Sigmoid colon (tissue), 7 donors: ENCODE results near the gene CARS1. TPM values are rescaled to one million over a fixed set of nuclear protein-coding genes. Genes with fewer than 3 reads are reported as not detected.

Experiments
- DNase-seq: peaks from one replicate; pipeline ENCODE4 v3.0.0-alpha.2; 2019
- H3K27ac ChIP-seq, 4 donors: fragments of 200-600 bp; sonication (generic); one replicate each; pipeline ENCODE4 v1.5.1; 2016 to 2019; ENCODE audit warnings: mild to moderate bottlenecking in 1 of 4
- H3K27me3 ChIP-seq, 3 donors: fragments of 200-600 bp; sonication (generic); one replicate each; pipeline ENCODE4 v1.5.1; 2019; ENCODE audit warnings: mild to moderate bottlenecking in 1 of 3
- H3K36me3 ChIP-seq, 4 donors: fragments of 200-600 bp; sonication (generic); one replicate each; pipeline ENCODE4 v1.5.1; 2016 to 2019
- H3K4me1 ChIP-seq, 4 donors: fragments of 200-600 bp; sonication (generic); one replicate each; pipeline ENCODE4 v1.5.1; 2017 to 2019
- H3K4me3 ChIP-seq, 4 donors: fragments of 200-600 bp; sonication (generic); one replicate each; pipeline ENCODE4 v1.5.1; 2017 to 2019; ENCODE audit warnings: mild to moderate bottlenecking in 2 of 4, moderate library complexity in 1 of 4
- H3K9me3 ChIP-seq, 4 donors: fragments of 200-600 bp in 3 of 4; sonication (generic) in 3 of 4; one replicate each; pipeline versions ENCODE4 v1.5.1 to v1.6.1; 2013 to 2019
- CTCF ChIP-seq, 4 experiments: fragments of 450-650 bp in 3 of 4; fragments of 200-600 bp in 1 of 4; IDR thresholded peaks; one replicate each; pipeline ENCODE4 v1.5.1; 2016 to 2019; ENCODE audit warnings: antibody characterized with exemption in 4 of 4, mild to moderate bottlenecking in 3 of 4, moderate library complexity in 2 of 4
- EP300 ChIP-seq, 4 donors: sonication (generic); formaldehyde crosslinking; IDR thresholded peaks; one replicate each; pipeline ENCODE4 v1.6.1; 2017; ENCODE audit warnings: antibody characterized with exemption in 4 of 4
- POLR2A ChIP-seq, 2 donors: fragments of 450-650 bp; IDR thresholded peaks; one replicate each; pipeline ENCODE4 v1.6.1; 2016; ENCODE audit warnings: antibody characterized with exemption in 2 of 2, mild to moderate bottlenecking in 2 of 2, moderate library complexity in 2 of 2
- POLR2AphosphoS5 ChIP-seq, 4 donors: sonication (generic); formaldehyde crosslinking; IDR thresholded peaks; one replicate each; pipeline ENCODE4 v1.6.1; 2017; ENCODE audit warnings: antibody characterized with exemption in 4 of 4
- WGBS, 2 donors: extraction: QIAGEN DNeasy Blood & Tissue Kit; methylation state at CpG; one replicate each; pipeline ENCODE4 v1.1.7; 2013; 5-methylcytosine and 5-hydroxymethylcytosine counted together
- intact Hi-C: fragments of 100-400 bp; cut with DNase I; formaldehyde crosslinking; loops from one replicate; pipeline ENCODE4 v1.15.1; 2023
- polyA plus RNA-seq, 3 donors: library from polyadenylated mRNA; stranded (reverse); fragments of 200-250 nt; gene quantifications; one replicate each; pipeline ENCODE4 v1.2.3, GENCODE V29; 2013
- total RNA-seq, 4 donors: library from RNA; depleted of rRNA; stranded (reverse); fragments of >200 nt; gene quantifications; one replicate each; pipeline ENCODE4 v1.1.0, GENCODE V29; 2016
- donor health status: healthy with polysubstance abuse.
- donor health status: Bipolar disorder and iron deficiency.
- donor health status: healthy.

The CARS1 gene
- total and polyA plus RNA-seq, 7 donors: 21.0 to 57.1 (median 35.9) TPM

- H3K4me1 ChIP-seq: peaks cover 0 to 9% (median 5%) of the 10 kb centered on the region in 4 donors
- no peaks in the 10 kb centered on the region for H3K27me3 ChIP-seq
- TF ChIP-seq CTCF (IDR thresholded peaks at IDR 0.05): no peak
- TF ChIP-seq POLR2A (IDR thresholded peaks at IDR 0.05): no peak
- no peak for TF ChIP-seq EP300 (IDR thresholded peaks at IDR 0.05)
- no peak for TF ChIP-seq POLR2AphosphoS5 (IDR thresholded peaks at IDR 0.05)
- no peak overlapping the region for H3K4me3 ChIP-seq
- no peak overlapping the region for H3K27ac ChIP-seq
- H3K9me3 ChIP-seq: no peaks in the 10 kb centered on the region
- DNase-seq: peak; percentile 63
- intact Hi-C loops: no loop called here
- peaks cover 11 to 96% (median 53%) of the 10 kb centered on the region in 4 donors for H3K36me3 ChIP-seq
- WGBS, 2 donors: 88 to 89% methylated on average over 21 of the region's 21 CpGs
Observed at GRCh38 chr11:3006505-3007260, 50.5 kb downstream of the CARS1 start.

GRCh38 chr11:3004481-3004880 is 52.7 kb downstream of the CARS1 start:
- Histone ChIP-seq H3K4me1 (peaks cover 0 to 29% (median 24%) of the 10 kb centered on the region in 4 donors), H3K27ac (no peak overlapping the region), H3K27me3 (no peaks in the 10 kb centered on the region), H3K36me3 (peaks cover 8 to 77% (median 35%) of the 10 kb centered on the region in 4 donors), H3K4me3 (no peak overlapping the region), H3K9me3 (no peaks in the 10 kb centered on the region)
- no peak for TF ChIP-seq EP300 (IDR thresholded peaks at IDR 0.05)
- no peak for TF ChIP-seq POLR2A (IDR thresholded peaks at IDR 0.05)
- TF ChIP-seq POLR2AphosphoS5 (IDR thresholded peaks at IDR 0.05): no peak
- TF ChIP-seq CTCF (IDR thresholded peaks at IDR 0.05): no peak
- intact Hi-C loops: no loop called here
- peak; percentile 41 for DNase-seq
- 97% methylated on average over 10 of the region's 10 CpGs for WGBS, 2 donors

GRCh38 chr11:3003396-3004231 is 53.6 kb downstream of the CARS1 start:
- DNase-seq: peak; percentile 46
- H3K4me1 ChIP-seq: peaks cover 0 to 29% (median 24%) of the 10 kb centered on the region in 4 donors
- no peaks in the 10 kb centered on the region for H3K9me3 ChIP-seq
- H3K27ac ChIP-seq: no peak overlapping the region
- WGBS, 2 donors: 89 to 93% methylated on average over 12 of the region's 12 CpGs
- H3K36me3 ChIP-seq: peaks cover 8 to 68% (median 30%) of the 10 kb centered on the region in 4 donors
- H3K4me3 ChIP-seq: no peak overlapping the region
- intact Hi-C loops: no loop called here
- H3K27me3 ChIP-seq: no peaks in the 10 kb centered on the region
- TF ChIP-seq POLR2A (IDR thresholded peaks at IDR 0.05) (no peak), POLR2AphosphoS5 (IDR thresholded peaks at IDR 0.05) (no peak), CTCF (IDR thresholded peaks at IDR 0.05) (no peak), EP300 (IDR thresholded peaks at IDR 0.05) (no peak)

- 97 to 98% methylated on average over 8 of the region's 8 CpGs for WGBS, 2 donors
- intact Hi-C loops: no loop called here
- no peak for TF ChIP-seq CTCF (IDR thresholded peaks at IDR 0.05)
- TF ChIP-seq POLR2AphosphoS5 (IDR thresholded peaks at IDR 0.05): no peak
- no peak for TF ChIP-seq POLR2A (IDR thresholded peaks at IDR 0.05)
- no peak for TF ChIP-seq EP300 (IDR thresholded peaks at IDR 0.05)
- no peak overlapping the region for H3K4me3 ChIP-seq
- no peaks in the 10 kb centered on the region for H3K27me3 ChIP-seq
- peaks cover 0 to 29% (median 24%) of the 10 kb centered on the region in 4 donors for H3K4me1 ChIP-seq
- no peak overlapping the region for H3K27ac ChIP-seq
- DNase-seq: peak; percentile 60
- H3K36me3 ChIP-seq: peaks cover 8 to 63% (median 30%) of the 10 kb centered on the region in 4 donors
- H3K9me3 ChIP-seq: no peaks in the 10 kb centered on the region
Observed at GRCh38 chr11:3002871-3003270, 54.4 kb downstream of the CARS1 start.
